COLO668 (cell line): ENCODE results near the gene NR1H3.

Experiments used
- DNase-seq: peaks from one replicate; lab custom pipeline; 2025; ENCODE audit not compliant: unreplicated experiment; lab: John Stamatoyannopoulos, UW

NR1H3 gene

DNA sequence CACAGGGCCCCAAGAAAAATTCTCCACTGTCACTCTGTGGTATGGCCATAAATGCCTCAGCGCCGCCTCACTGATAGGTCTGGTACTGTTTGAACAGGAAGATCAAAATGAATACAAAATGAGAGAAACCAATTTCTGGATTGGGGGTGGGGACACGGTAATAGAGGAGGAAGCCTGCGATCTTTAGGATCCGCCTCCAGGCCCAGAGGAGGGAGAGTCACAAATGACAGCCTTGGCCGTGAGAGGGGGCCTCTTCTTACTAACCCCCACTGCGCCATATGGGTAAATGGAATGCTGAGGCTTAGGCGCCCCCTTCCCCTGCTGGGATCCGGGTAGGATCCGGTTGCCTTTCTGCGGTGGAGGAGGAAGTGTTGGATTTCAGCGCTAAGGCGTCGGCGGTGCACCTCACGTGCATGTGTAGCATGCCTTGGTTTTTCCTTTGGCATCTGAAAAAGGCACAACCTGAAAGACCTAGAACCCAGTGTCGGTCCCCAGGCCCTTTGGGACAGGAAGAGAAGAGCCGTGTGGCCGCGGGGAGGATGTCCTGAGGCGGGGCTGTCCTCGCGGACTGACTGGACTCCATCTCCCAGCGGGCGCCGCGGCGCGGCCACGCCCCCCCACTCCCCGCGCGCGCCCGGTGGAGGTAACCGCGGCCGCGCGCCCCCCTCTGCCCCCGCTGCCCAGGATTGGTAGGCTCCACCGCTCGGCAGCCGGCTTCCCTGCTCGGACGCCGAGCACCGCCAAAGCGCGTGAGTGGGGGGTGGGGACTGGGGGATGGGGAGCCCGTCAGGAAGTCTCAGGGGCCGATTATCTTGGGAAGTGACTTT is 11.4 kb downstream of the NR1H3 start:
- DNase-seq, result peak; percentile 98

DNA sequence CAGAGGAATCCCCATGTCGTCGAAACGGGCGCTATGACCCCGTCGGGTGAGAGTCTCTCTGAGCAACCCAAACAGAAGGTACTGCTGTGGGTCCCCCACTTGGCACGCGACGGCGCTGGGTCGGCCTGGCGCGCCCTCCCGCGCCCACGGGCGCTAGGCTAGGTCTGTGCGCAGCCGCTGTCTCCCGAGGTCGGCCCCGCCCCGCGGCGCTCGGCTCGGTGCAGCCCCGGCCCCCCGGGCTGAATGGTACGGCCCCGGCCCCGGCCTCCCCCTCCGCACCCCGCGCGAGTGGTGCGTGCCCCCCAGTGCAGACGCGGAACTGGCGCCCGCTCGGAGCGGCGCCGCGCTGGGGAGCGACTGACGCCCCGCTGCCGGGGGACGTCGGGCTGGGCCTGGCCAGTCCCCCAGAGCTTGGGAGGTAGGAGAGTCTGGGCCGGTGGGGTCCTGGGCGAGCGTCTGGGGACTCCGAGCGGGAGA is 12.1 kb downstream of the NR1H3 start, which contains the start of gene MADD:
Gene MADD, plus strand, starts transcription at position 305 of the 477 bp plus-strand sequence.
- DNase-seq, result peak; percentile 98

DNA sequence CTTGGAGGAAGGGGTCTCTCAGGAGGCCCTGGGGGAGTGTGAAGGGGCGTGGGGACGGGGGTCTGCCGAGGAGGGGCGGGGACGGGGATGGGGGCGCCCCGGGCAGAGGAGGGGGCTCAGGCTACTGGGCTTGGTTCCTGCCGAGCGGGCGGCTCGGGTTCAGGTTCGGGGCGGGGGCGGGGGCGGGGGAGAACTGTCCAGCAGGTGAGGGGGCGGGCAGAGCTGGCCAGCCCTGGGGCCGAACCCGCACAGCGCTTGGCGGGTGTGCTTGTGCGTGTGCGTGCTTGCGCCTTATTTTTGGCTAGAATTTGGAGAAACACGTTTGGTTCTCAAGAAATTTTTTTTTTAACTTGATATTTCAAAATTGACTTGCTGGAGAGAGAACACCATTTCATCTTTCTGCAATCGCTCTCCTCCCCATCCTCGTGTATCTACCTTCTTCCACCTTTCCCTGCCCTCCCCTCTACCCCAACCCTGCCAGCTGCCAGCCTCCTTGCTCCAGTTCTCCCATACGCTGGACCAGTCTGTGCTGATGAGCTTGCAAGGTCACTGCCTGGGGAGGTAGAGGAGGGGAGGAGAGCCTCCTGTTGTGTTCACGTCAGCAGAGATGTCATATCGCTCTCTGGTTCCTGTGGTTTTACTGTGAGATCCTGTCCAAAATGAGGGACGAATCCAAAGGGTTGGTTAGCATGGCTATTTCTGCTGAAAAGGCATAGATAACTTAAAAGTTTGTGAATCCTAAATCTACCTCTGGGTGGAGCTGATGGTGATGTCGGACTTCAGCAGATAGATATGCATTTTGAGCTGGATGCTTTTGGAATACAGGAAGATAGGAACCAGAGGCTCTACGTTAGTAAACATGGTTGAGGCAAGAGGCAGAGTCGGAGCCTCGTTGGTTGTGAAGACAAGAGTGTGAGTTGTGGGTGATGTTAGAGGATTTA is 12.8 kb downstream of the NR1H3 start:
- DNase-seq, result peak; percentile 46

DNA sequence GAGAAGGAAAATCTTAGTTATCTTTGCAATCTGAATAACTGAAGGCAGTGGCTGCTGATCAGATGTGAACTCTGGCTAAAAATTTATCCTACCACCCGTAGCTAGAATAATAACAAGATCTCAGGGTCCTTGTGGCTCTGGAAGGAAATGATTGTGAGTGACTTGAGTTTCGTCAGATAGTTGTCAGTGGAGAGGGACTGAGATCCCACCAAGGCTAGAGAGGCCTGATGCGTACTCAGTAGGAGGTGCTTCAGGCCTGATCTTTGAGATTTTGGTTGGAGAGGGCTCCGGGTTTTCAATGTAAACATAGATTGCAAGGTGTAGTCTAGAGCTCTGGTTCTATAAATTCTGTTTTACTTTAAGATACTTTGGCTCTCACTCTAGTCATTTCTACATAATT is 13.5 kb downstream of the NR1H3 start:
- no peak for DNase-seq

DNA sequence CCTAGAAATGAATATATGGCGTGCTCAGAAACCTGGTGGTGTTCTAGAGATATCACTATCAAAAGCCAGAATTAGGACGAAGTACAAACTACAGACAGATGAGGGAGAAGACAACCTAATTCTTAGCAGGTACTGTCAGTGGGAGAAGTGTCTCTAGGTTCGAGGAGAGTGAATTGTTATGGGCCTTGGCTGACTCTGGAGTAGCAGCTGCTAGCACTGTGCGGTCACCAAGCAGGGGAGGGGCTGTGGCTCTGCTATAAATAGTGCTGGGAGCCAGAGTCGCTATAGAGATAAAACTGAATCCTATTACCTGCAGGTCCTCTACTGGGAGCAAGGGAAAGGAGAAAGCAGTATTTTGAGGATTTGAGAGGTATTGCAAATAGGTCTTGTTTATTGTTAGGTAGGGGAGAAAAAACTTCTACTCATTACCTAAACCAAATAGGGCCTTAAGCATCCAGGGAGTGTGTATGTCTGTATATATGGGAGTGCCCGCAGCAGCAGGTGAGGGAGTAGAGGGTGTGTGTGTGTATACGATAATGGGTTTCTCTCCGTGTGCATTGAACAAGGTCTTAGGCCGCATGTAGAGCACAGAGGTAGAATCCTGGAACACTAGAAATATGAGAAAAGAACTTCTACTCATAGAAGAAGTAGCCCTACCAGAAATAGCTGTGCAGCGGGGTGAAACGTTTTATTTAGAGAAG is 14.3 kb downstream of the NR1H3 start:
- DNase-seq, result peak; percentile 71

DNA sequence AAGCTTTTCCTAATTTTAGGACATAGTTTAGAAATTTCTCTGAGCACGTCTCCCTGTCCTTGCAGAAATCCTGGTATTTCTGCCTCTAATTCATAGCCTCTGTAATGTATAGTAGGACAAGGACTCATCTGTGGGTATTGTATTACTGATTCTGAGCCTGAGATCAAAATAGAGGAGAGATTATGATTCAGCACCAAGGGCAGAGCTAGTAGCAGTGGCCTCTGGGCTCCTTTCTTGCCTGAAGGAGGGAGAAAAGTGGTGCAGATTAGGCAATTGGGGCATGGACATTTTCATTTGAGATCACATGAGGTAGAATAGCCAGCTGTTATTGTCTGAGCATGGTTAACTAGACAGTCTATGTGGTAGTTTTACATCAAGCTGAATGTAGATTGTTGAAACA is 14.9 kb downstream of the NR1H3 start:
- no peak for DNase-seq

DNA sequence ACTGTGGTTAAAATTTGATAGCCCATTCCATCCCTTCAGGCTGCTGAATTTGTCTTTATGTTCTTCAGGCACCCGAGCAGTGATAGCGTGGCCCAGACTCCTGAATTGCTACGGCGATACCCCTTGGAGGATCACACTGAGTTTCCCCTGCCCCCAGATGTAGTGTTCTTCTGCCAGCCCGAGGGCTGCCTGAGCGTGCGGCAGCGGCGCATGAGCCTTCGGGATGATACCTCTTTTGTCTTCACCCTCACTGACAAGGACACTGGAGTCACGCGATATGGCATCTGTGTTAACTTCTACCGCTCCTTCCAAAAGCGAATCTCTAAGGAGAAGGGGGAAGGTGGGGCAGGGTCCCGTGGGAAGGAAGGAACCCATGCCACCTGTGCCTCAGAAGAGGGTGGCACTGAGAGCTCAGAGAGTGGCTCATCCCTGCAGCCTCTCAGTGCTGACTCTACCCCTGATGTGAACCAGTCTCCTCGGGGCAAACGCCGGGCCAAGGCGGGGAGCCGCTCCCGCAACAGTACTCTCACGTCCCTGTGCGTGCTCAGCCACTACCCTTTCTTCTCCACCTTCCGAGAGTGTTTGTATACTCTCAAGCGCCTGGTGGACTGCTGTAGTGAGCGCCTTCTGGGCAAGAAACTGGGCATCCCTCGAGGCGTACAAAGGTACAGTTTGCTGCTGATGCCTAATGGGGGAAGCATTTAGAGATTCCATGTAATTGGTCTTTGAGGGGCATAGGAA is 16.9 kb downstream of the NR1H3 start:
- DNase-seq, result no peak

- no peak for DNase-seq
These were observed 19.1 kb downstream of the NR1H3 start for GRCh38 chr11:47276923-47277322.

DNA sequence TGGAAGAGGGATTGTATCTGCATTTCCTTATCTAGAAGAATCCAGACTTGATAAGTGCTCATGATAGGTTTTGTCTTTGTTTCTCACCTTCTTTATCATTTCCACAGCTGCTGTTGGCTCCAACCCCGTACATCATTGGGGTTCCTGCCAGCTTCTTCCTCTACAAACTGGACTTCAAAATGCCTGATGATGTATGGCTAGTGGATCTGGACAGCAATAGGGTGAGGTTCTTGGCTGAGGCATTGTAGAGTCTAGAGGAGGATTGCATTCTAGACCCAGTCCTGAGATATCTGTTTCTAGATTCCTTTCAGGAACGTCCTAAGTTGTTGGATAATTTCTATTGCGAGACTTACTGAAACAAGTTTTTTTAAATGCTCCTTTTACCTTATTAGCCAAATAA is 20.3 kb downstream of the NR1H3 start:
- DNase-seq, result no peak

DNA sequence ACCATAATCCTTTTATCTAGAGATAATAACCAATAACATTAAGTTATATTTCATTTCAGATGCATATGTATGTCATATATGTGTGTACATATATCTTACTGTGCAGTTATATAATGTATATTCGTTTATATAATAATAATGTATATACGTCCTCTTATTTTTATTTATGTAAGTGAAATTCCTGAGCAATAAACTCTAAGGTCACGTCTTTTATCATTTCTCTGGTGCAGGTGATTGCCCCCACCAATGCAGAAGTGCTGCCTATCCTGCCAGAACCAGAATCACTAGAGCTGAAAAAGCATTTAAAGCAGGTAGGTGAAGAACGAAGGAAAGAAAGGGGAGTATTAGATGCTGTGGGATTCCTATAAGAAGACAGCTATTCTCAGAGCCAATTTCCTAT is 21.0 kb downstream of the NR1H3 start:
- no peak for DNase-seq

DNA sequence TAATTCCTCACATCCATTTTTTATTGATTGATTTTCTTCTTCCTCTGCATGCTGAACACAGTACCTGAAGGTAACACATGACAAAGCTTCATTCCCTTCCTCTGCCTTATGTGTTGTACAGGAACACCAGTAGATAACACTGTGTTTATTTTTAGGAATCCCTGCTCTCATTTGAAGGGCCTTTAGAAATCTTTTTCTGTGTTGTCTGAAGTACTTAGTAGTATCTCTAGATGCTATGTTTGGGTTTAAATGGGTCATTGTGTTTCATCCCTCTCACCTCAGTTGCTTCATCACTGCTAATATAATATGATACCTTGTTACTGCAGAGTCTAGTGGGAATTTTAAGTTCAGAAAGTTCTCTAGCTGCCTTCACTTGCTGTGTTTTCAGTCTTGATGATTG is 22.3 kb downstream of the NR1H3 start:
- DNase-seq, result no peak

DNA sequence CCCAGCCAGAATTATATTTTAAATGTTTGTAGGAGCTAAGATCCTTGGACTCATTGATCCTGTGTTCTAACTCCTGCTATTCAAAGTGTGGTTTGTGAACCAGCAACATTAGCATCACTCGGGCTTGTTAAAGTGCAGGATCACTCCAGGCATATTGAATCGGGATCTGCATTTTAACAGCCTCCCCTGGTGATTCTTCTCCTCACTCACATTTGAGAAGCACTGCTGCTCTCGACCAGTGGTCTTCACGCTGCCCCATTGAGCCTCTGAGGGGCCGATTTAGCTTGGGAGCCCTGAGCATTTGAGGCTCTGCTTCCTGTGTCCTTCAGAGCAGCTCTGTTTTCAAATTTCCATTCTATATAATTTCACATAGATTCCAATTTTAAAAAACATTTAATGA is 23.1 kb downstream of the NR1H3 start:
- DNase-seq, result no peak

- DNase-seq, result no peak
These were observed 24.7 kb downstream of the NR1H3 start for GRCh38 chr11:47282462-47282861.

DNA sequence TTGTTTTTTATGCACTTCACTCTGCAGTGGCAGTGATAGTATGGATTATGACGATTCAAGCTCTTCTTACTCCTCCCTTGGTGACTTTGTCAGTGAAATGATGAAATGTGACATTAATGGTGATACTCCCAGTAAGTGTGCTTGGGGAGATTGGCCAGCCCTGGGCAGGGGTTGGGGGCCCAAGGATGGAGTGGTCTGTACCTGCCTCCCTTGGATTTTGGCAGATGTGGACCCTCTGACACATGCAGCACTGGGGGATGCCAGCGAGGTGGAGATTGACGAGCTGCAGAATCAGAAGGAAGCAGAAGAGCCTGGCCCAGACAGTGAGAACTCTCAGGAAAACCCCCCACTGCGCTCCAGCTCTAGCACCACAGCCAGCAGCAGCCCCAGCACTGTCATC is 26.4 kb downstream of the NR1H3 start:
- no peak for DNase-seq

- DNase-seq, result no peak
These were observed 28.4 kb downstream of the NR1H3 start for GRCh38 chr11:47285969-47286770.

- DNase-seq, result no peak
These were observed 30.3 kb downstream of the NR1H3 start for GRCh38 chr11:47288066-47288465.

- no peak for DNase-seq
These were observed 32.1 kb downstream of the NR1H3 start for GRCh38 chr11:47289856-47290255.

GRCh38 chr11:47295385-47295784 is 37.6 kb downstream of the NR1H3 start:
- no peak for DNase-seq

DNA sequence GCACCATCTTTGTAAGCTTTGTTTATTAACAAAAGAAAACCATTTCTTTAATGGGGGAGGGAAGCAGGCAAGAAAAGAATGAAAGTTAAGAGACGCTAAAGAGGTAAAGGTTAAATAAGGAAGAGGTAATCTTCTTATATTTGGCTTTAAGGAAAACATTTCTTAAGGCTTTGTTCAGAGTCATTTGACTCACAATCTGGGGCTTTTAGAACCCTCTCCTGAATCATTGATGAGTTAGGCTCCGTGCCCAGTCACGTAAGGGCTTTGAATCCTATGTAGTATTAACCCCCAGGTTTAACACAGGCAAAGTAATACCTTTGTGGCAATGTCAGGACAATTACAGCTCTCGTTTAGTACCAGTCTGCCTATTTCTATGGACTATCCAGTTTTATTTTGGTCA is 38.2 kb downstream of the NR1H3 start:
- DNase-seq, result no peak

DNA sequence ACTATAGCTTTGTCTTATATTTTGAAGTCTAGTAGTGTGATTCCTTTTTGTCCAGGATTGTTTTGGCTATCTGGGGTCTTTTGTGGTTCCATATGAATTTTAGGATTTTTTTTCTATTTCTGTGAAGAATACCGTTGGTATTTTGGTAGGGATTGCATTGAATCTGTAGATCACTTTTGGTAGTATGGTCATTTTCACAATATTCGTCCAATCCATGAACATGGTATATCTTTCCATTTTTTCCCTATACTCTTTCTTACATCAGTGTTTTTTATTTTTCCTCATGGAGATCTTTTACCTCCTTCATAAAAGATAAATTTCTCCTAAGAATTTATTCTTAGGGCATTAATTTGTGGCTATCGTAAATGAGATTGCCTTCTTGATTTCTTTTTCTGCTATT is 41.3 kb downstream of the NR1H3 start:
- DNase-seq, result no peak
